Measurements from ENCODE around the gene MBNL1. TPM values are rescaled to one million over a fixed set of nuclear protein-coding genes. Genes with fewer than 3 reads are reported as not detected.

MBNL1 gene
- total RNA-seq, 1 experiment from 2014 or later: 140 TPM

DNA sequence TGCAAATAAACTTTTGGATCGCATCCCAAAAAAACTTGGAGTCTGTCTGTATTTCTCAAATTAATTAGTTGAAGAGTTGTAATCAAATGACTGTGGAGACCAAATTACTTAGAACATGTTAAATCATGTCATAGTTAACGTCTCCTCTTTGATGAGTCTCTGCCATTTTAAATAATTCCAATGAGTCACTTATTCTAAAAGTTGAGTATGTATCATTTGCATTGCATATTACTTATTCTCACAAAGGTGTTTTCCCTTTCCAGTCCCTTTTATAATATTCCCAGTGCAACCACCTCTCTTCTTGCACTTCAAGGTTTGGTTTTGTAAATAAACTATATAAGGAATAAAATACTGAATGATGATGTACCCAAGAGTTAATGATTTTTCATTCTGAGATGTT lies 36.0 kb upstream of the MBNL1 start:
- H3K36me3 ChIP-seq (ENCODE audit: control insufficient read depth, insufficient read depth, low read length): no peaks in the 10 kb centered on the region
- no peaks in the 10 kb centered on the region for H3K4me1 ChIP-seq (ENCODE audit: control insufficient read depth, insufficient read depth, low read length)
- intact Hi-C loops (cut with micrococcal nuclease; ENCODE audit: unreplicated experiment) (no loop called here), in situ Hi-C loops (cut with HindIII; ENCODE audit: low pct_unique_long_range_greater_than_20kb, low sequenced_read_pairs) (no loop called here)
- no peaks in the 10 kb centered on the region for H3K9me3 ChIP-seq (ENCODE audit: control insufficient read depth, insufficient read depth, low read depth, low read length)
- H3K27ac ChIP-seq (ENCODE audit: low read length): no peak overlapping the region
- no TSS peak for BruUV-seq (replicated peaks)
- CTCF ChIA-PET: no interaction called here
- DNase-seq (ENCODE audit: low read depth, low spot score): no peak
- ATAC-seq: no peak
- H3K27me3 ChIP-seq (ENCODE audit: control insufficient read depth, insufficient read depth, low read length): peaks cover 2% of the 10 kb centered on the region; the same call in 1 of the 2 replicates
- POLR2A ChIA-PET: no interaction called here
- TF ChIP-seq, protein P1, sequence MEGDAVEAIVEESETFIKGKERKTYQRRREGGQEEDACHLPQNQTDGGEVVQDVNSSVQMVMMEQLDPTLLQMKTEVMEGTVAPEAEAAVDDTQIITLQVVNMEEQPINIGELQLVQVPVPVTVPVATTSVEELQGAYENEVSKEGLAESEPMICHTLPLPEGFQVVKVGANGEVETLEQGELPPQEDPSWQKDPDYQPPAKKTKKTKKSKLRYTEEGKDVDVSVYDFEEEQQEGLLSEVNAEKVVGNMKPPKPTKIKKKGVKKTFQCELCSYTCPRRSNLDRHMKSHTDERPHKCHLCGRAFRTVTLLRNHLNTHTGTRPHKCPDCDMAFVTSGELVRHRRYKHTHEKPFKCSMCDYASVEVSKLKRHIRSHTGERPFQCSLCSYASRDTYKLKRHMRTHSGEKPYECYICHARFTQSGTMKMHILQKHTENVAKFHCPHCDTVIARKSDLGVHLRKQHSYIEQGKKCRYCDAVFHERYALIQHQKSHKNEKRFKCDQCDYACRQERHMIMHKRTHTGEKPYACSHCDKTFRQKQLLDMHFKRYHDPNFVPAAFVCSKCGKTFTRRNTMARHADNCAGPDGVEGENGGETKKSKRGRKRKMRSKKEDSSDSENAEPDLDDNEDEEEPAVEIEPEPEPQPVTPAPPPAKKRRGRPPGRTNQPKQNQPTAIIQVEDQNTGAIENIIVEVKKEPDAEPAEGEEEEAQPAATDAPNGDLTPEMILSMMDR (IDR thresholded peaks at IDR 0.05): no peak
- TF ChIP-seq POLR2AphosphoS5 (IDR thresholded peaks at IDR 0.05; ENCODE audit: low read depth, low read length) (no peak), SIN3A (IDR thresholded peaks at IDR 0.05; ENCODE audit: borderline replicate concordance, insufficient read depth, low read depth, low read length) (no peak), TCF7L2 (IDR thresholded peaks at IDR 0.05; ENCODE audit: low read depth, low read length) (no peak)
- TF ChIP-seq, protein P2, sequence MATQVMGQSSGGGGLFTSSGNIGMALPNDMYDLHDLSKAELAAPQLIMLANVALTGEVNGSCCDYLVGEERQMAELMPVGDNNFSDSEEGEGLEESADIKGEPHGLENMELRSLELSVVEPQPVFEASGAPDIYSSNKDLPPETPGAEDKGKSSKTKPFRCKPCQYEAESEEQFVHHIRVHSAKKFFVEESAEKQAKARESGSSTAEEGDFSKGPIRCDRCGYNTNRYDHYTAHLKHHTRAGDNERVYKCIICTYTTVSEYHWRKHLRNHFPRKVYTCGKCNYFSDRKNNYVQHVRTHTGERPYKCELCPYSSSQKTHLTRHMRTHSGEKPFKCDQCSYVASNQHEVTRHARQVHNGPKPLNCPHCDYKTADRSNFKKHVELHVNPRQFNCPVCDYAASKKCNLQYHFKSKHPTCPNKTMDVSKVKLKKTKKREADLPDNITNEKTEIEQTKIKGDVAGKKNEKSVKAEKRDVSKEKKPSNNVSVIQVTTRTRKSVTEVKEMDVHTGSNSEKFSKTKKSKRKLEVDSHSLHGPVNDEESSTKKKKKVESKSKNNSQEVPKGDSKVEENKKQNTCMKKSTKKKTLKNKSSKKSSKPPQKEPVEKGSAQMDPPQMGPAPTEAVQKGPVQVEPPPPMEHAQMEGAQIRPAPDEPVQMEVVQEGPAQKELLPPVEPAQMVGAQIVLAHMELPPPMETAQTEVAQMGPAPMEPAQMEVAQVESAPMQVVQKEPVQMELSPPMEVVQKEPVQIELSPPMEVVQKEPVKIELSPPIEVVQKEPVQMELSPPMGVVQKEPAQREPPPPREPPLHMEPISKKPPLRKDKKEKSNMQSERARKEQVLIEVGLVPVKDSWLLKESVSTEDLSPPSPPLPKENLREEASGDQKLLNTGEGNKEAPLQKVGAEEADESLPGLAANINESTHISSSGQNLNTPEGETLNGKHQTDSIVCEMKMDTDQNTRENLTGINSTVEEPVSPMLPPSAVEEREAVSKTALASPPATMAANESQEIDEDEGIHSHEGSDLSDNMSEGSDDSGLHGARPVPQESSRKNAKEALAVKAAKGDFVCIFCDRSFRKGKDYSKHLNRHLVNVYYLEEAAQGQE (IDR thresholded peaks at IDR 0.05; ENCODE audit: insufficient read depth in 1 of 2, low read depth in 2 of 2, low read length in 1 of 2): no peak
- H3K4me3 ChIP-seq (ENCODE audit: low read depth in 2 of 2, low read length in 2 of 2): no peak overlapping the region

DNA sequence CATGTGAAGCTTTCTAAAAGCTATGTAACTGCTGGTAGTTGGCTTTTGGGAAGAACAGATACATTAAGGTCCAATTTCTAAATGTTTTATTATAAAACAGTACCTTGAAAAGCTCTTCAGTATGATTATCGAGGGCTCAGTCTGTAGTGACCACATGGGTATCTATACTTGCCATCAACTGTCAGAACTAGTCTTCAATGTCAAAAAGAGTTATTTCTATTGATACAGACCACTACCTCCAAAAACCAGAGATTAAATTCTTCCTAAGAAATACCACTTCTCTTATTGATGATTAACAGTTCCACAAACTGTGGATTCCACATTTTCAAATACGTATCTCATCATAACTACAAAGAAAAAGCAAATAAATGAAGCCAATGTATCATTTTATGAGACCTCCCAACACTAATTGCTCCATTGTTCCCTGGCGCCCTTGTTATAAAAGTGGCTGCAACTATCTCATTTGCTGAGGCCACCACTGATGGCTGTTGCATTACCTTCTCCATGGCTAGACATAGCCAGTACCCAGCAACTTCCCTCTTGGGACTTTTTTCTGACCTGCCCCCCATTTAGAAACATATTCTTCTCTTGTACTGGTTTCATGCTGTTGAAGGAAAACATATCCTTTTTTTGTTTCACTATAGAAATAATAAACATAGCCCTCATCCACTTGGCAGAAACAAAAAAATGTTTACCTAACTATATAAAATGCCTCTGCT lies 33.9 kb upstream of the MBNL1 start:
- Histone ChIP-seq H3K9me3 (ENCODE audit: control insufficient read depth, insufficient read depth, low read depth, low read length) (no peaks in the 10 kb centered on the region), H3K36me3 (ENCODE audit: control insufficient read depth, insufficient read depth, low read length) (no peaks in the 10 kb centered on the region), H3K4me3 (ENCODE audit: low read depth in 2 of 2, low read length in 2 of 2) (no peak overlapping the region), H3K27me3 (ENCODE audit: control insufficient read depth, insufficient read depth, low read length) (no peaks in the 10 kb centered on the region; the same call in 1 of the 2 replicates), H3K4me1 (ENCODE audit: control insufficient read depth, insufficient read depth, low read length) (no peaks in the 10 kb centered on the region), H3K27ac (ENCODE audit: low read length) (no peak overlapping the region)
- ChIA-PET POLR2A (no interaction called here), CTCF (no interaction called here)
- intact Hi-C loops (cut with micrococcal nuclease; ENCODE audit: unreplicated experiment) (no loop called here), in situ Hi-C loops (cut with HindIII; ENCODE audit: low pct_unique_long_range_greater_than_20kb, low sequenced_read_pairs) (no loop called here)
- DNase-seq (ENCODE audit: low read depth, low spot score) (no peak), ATAC-seq (no peak)
- no TSS peak for BruUV-seq (replicated peaks)
- no peak for TF ChIP-seq SIN3A (IDR thresholded peaks at IDR 0.05; ENCODE audit: borderline replicate concordance, insufficient read depth, low read depth, low read length)
- TF ChIP-seq TCF7L2 (IDR thresholded peaks at IDR 0.05; ENCODE audit: low read depth, low read length): no peak
- TF ChIP-seq POLR2AphosphoS5 (IDR thresholded peaks at IDR 0.05; ENCODE audit: low read depth, low read length): no peak
- TF ChIP-seq, protein P2 (IDR thresholded peaks at IDR 0.05; ENCODE audit: insufficient read depth in 1 of 2, low read depth in 2 of 2, low read length in 1 of 2): no peak
- TF ChIP-seq, protein P1 (IDR thresholded peaks at IDR 0.05): no peak

All from Panc1 (cell line).